ENCODE results near the gene SDHA.

GRCh38 chr5:230711-231110, 12.6 kb downstream of the SDHA start:
- TF ChIP-seq CTCF (IDR thresholded peaks at IDR 0.05; ENCODE audit: control extremely low read depth in 1 of 3, insufficient read depth in 1 of 3, low read depth in 1 of 3, low read length in 3 of 3) (no peak), TEAD4 (IDR thresholded peaks at IDR 0.05; ENCODE audit: low read depth, low read length) (no peak), POLR2A (IDR thresholded peaks at IDR 0.05; ENCODE audit: control extremely low read depth in 1 of 2, low read depth in 2 of 2, low read length in 2 of 2) (no peak), SIN3A (conservative IDR thresholded peaks at IDR 0.05 in 1 of 2, IDR thresholded peaks at IDR 0.05 in 1 of 2; ENCODE audit: low read depth in 1 of 2, low read length in 2 of 2) (no peak), MAFK (IDR thresholded peaks at IDR 0.05; ENCODE audit: low read depth, low read length) (no peak), MAX (IDR thresholded peaks at IDR 0.05) (no peak)
